Measurements from ENCODE around the gene PTPN6. TPM values are rescaled to one million over a fixed set of nuclear protein-coding genes. Genes with fewer than 3 reads are reported as not detected.

The PTPN6 gene
- total RNA-seq, 1 experiment from 2014 or later = 28.4 TPM

DNA sequence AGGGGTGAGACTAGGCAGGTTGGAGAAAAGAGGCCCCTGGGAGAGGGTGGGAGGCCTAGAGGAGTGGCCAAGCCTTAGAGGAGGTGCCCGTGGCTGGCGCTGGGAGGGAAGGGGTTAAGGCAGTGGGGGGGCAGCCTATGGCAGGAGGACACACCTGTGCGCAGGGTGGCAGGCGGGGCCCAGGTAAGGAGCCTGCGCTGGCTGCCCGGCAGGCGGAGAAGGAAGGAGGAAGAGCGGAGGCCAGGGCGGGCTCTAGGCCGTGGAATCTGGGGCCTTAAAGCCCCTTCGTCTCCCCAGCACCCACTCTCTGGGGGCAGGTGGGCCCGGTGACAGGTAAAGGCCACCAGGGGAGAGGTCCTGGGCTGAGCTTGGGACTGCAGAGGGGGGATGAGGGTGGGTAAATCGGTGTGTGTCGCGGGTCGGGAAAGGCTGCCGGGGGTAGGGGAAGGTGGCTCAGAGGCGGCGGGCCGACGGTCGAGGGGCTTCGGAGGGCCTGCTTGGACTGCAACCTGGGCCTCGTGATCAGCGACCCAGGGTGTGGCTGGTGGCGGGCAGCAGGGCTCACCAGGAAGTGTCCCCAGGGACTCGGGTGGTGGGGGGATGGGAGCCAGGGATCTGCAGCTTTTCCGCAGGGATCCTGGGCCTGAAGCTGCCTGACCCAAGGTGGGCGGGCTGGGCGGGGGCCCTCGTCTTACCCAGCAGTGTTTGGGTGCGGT is 12.0 kb downstream of the PTPN6 start:
- Histone ChIP-seq H3K27ac (ENCODE audit: low read length) (no peak overlapping the region), H3K4me3 (ENCODE audit: low read length) (no peak overlapping the region), H3K9ac (ENCODE audit: low read length) (no peak overlapping the region), H4K20me1 (ENCODE audit: low read length) (no peaks in the 10 kb centered on the region), H3K27me3 (ENCODE audit: low read length) (no peaks in the 10 kb centered on the region), H3K36me3 (ENCODE audit: low read depth, low read length) (peaks cover 29% of the 10 kb centered on the region), H3K9me2 (replicated peaks; ENCODE audit: low read length) (no peaks in the 10 kb centered on the region), H2AFZ (ENCODE audit: low read length) (no peak overlapping the region), H3K4me2 (ENCODE audit: low read length) (no peak overlapping the region), H3K4me1 (ENCODE audit: insufficient read depth, low read length) (peaks cover 15% of the 10 kb centered on the region), H3F3A (ENCODE audit: low read length, unreplicated experiment) (peaks cover 4% of the 10 kb centered on the region), H3K9me3 (ENCODE audit: low read length) (no peaks in the 10 kb centered on the region), H3K79me2 (ENCODE audit: low read length) (peaks cover 5% of the 10 kb centered on the region)
- TF ChIP-seq, protein P1, sequence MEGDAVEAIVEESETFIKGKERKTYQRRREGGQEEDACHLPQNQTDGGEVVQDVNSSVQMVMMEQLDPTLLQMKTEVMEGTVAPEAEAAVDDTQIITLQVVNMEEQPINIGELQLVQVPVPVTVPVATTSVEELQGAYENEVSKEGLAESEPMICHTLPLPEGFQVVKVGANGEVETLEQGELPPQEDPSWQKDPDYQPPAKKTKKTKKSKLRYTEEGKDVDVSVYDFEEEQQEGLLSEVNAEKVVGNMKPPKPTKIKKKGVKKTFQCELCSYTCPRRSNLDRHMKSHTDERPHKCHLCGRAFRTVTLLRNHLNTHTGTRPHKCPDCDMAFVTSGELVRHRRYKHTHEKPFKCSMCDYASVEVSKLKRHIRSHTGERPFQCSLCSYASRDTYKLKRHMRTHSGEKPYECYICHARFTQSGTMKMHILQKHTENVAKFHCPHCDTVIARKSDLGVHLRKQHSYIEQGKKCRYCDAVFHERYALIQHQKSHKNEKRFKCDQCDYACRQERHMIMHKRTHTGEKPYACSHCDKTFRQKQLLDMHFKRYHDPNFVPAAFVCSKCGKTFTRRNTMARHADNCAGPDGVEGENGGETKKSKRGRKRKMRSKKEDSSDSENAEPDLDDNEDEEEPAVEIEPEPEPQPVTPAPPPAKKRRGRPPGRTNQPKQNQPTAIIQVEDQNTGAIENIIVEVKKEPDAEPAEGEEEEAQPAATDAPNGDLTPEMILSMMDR (conservative IDR thresholded peaks at IDR 0.05; ENCODE audit: low read depth, low read length) = no peak
- no peak for TF ChIP-seq EZH2phosphoT487 (IDR thresholded peaks at IDR 0.05; ENCODE audit: borderline replicate concordance, low read length)
- BruUV-seq (replicated peaks) = no TSS peak
- CTCF ChIA-PET = no interaction called here
- ATAC-seq (no peak), DNase-seq (no peak)
- POLR2A ChIA-PET (ENCODE audit: unreplicated experiment) = no interaction called here
- intact Hi-C loops (cut with micrococcal nuclease) = no loop called here

DNA sequence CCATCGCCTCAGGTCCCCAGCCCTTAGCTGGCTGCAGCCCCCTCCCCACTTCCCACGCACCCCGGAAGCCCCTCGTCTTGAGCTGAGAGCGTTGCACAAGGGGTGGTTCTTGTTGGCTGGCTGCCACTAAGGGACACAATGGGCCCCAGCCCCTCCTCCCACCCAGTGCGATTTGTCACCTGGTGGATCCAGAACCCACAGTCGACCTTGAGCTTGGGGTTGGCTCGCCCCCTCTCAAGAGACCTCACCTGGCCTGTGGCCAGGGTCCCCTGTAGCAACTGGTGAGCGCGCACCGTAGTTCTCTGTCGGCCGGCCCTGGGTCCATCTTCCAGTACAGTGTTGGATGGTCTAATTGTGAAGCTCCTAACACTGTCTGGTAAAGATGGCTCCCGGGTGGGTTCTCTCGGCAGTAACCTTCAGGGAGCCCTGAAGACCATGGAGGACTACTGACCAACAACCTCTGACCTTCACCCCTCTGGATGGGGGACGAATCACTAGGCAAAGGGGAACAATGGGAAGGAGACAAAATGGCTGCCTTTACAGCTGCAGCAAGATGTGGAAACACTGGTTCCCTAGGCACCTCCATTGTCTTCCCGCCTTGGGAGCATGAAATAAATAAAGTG is 12.7 kb downstream of the PTPN6 start:
- H3K9me3 ChIP-seq (ENCODE audit: low read length) = no peaks in the 10 kb centered on the region
- H3K4me3 ChIP-seq (ENCODE audit: low read length) = no peak overlapping the region
- H3F3A ChIP-seq (ENCODE audit: low read length, unreplicated experiment) = peaks cover 4% of the 10 kb centered on the region
- peaks cover 36% of the 10 kb centered on the region for H3K36me3 ChIP-seq (ENCODE audit: low read depth, low read length)
- H3K9ac ChIP-seq (ENCODE audit: low read length) = no peak overlapping the region
- CTCF ChIA-PET = no interaction called here
- intact Hi-C loops (cut with micrococcal nuclease) = no loop called here
- BruUV-seq (replicated peaks) = no TSS peak
- H3K27me3 ChIP-seq (ENCODE audit: low read length) = no peaks in the 10 kb centered on the region
- H3K4me2 ChIP-seq (ENCODE audit: low read length) = no peak overlapping the region
- no peak overlapping the region for H2AFZ ChIP-seq (ENCODE audit: low read length)
- H3K4me1 ChIP-seq (ENCODE audit: insufficient read depth, low read length) = peaks cover 22% of the 10 kb centered on the region
- no peaks in the 10 kb centered on the region for H3K9me2 ChIP-seq (replicated peaks; ENCODE audit: low read length)
- no peak for ATAC-seq
- no peak for TF ChIP-seq EZH2 (IDR thresholded peaks at IDR 0.05; ENCODE audit: low read length, unreplicated experiment)
- no peak for TF ChIP-seq EZH2phosphoT487 (IDR thresholded peaks at IDR 0.05; ENCODE audit: borderline replicate concordance, low read length)
- TF ChIP-seq, protein P1 (conservative IDR thresholded peaks at IDR 0.05; ENCODE audit: low read depth, low read length) = no peak
- H3K79me2 ChIP-seq (ENCODE audit: low read length) = peaks cover 13% of the 10 kb centered on the region
- no peak for DNase-seq
- H4K20me1 ChIP-seq (ENCODE audit: low read length) = no peaks in the 10 kb centered on the region
- no peak overlapping the region for H3K27ac ChIP-seq (ENCODE audit: low read length)
- POLR2A ChIA-PET (ENCODE audit: unreplicated experiment) = no interaction called here

DNA sequence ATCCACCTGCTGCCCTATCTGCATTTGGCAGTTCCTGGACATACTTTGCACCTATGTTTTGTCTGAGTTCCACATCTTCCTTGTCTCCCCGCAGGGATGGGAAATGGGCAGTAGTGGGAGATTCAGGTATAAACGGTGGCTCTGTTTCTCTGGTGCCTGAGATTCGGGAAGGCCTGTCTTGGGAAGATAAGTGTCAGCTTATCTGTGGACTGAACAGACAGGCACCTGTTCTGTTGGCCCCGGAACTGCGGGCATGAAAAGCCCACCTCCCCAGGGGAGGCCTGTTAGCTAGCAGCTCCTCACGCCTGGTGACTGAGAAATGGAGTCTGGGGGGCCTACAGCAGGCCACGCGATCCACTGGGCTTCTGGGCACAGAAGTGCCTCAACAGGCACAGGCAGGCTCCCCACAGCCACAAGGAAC is 13.5 kb downstream of the PTPN6 start:
- H3K4me3 ChIP-seq (ENCODE audit: low read length) = no peak overlapping the region
- ATAC-seq (no peak), DNase-seq (no peak)
- ChIA-PET POLR2A (ENCODE audit: unreplicated experiment) (no interaction called here), CTCF (interaction anchor here (0.6 to 1.1 kb wide), 2 partner anchors 38 to 95 kb away, joined by 3 to 4 read pairs; no protein-coding TSS in a partner anchor)
- peaks cover 20% of the 10 kb centered on the region for H3K79me2 ChIP-seq (ENCODE audit: low read length)
- H3K27ac ChIP-seq (ENCODE audit: low read length) = no peak overlapping the region
- no peaks in the 10 kb centered on the region for H4K20me1 ChIP-seq (ENCODE audit: low read length)
- no peak overlapping the region for H3K4me2 ChIP-seq (ENCODE audit: low read length)
- H3F3A ChIP-seq (ENCODE audit: low read length, unreplicated experiment) = peaks cover 4% of the 10 kb centered on the region
- intact Hi-C loops (cut with micrococcal nuclease) = loop anchor here (1.0 kb wide), 2 partner anchors 20 to 40 kb away; partner anchors contain the start of gene C12orf57
- BruUV-seq (replicated peaks) = no TSS peak
- peaks cover 25% of the 10 kb centered on the region for H3K4me1 ChIP-seq (ENCODE audit: insufficient read depth, low read length)
- no peaks in the 10 kb centered on the region for H3K9me2 ChIP-seq (replicated peaks; ENCODE audit: low read length)
- peaks cover 41% of the 10 kb centered on the region for H3K36me3 ChIP-seq (ENCODE audit: low read depth, low read length)
- TF ChIP-seq EZH2phosphoT487 (IDR thresholded peaks at IDR 0.05; ENCODE audit: borderline replicate concordance, low read length) (no peak), EZH2 (IDR thresholded peaks at IDR 0.05; ENCODE audit: low read length, unreplicated experiment) (no peak)
- TF ChIP-seq, protein P1 (conservative IDR thresholded peaks at IDR 0.05; ENCODE audit: low read depth, low read length) = no peak
- H3K9ac ChIP-seq (ENCODE audit: low read length) = no peak overlapping the region
- H2AFZ ChIP-seq (ENCODE audit: low read length) = no peak overlapping the region
- H3K9me3 ChIP-seq (ENCODE audit: low read length) = no peaks in the 10 kb centered on the region
- no peaks in the 10 kb centered on the region for H3K27me3 ChIP-seq (ENCODE audit: low read length)
